ENCODE results near the gene HLA-A. TPM values are rescaled to one million over a fixed set of nuclear protein-coding genes. Genes with fewer than 3 reads are reported as not detected.

The HLA-A gene
- total RNA-seq, 1 donor from 2014 or later = 479 TPM

GRCh38 chr6:29951882-29952281 is 9.6 kb downstream of the HLA-A start:
- DNase-seq (ENCODE audit: low read depth) = no peak
- H3K4me3 ChIP-seq (ENCODE audit: low read depth, low read length) = no peak overlapping the region
- TF ChIP-seq, protein P1, sequence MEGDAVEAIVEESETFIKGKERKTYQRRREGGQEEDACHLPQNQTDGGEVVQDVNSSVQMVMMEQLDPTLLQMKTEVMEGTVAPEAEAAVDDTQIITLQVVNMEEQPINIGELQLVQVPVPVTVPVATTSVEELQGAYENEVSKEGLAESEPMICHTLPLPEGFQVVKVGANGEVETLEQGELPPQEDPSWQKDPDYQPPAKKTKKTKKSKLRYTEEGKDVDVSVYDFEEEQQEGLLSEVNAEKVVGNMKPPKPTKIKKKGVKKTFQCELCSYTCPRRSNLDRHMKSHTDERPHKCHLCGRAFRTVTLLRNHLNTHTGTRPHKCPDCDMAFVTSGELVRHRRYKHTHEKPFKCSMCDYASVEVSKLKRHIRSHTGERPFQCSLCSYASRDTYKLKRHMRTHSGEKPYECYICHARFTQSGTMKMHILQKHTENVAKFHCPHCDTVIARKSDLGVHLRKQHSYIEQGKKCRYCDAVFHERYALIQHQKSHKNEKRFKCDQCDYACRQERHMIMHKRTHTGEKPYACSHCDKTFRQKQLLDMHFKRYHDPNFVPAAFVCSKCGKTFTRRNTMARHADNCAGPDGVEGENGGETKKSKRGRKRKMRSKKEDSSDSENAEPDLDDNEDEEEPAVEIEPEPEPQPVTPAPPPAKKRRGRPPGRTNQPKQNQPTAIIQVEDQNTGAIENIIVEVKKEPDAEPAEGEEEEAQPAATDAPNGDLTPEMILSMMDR (conservative IDR thresholded peaks at IDR 0.05; ENCODE audit: low read depth, low read length) = no peak

- TF ChIP-seq, protein P1 (conservative IDR thresholded peaks at IDR 0.05; ENCODE audit: low read depth, low read length) = no peak
- DNase-seq (ENCODE audit: low read depth) = peak; percentile 92
- H3K4me3 ChIP-seq (ENCODE audit: low read depth, low read length) = no peak overlapping the region
Measured at GRCh38 chr6:29953001-29953441, 10.7 kb downstream of the HLA-A start.

- no peak for DNase-seq (ENCODE audit: low read depth)
- TF ChIP-seq, protein P1 (conservative IDR thresholded peaks at IDR 0.05; ENCODE audit: low read depth, low read length) = no peak
- H3K4me3 ChIP-seq (ENCODE audit: low read depth, low read length) = no peak overlapping the region
Measured at GRCh38 chr6:29953686-29954085, 11.4 kb downstream of the HLA-A start.

GRCh38 chr6:29954272-29954671 is 11.9 kb downstream of the HLA-A start:
- TF ChIP-seq, protein P1 (conservative IDR thresholded peaks at IDR 0.05; ENCODE audit: low read depth, low read length) = no peak
- no peak overlapping the region for H3K4me3 ChIP-seq (ENCODE audit: low read depth, low read length)
- no peak for DNase-seq (ENCODE audit: low read depth)

GRCh38 chr6:29955783-29956182 is 13.5 kb downstream of the HLA-A start:
- H3K4me3 ChIP-seq (ENCODE audit: low read depth, low read length) = no peak overlapping the region
- TF ChIP-seq, protein P1 (conservative IDR thresholded peaks at IDR 0.05; ENCODE audit: low read depth, low read length) = no peak
- DNase-seq (ENCODE audit: low read depth) = no peak

DNA sequence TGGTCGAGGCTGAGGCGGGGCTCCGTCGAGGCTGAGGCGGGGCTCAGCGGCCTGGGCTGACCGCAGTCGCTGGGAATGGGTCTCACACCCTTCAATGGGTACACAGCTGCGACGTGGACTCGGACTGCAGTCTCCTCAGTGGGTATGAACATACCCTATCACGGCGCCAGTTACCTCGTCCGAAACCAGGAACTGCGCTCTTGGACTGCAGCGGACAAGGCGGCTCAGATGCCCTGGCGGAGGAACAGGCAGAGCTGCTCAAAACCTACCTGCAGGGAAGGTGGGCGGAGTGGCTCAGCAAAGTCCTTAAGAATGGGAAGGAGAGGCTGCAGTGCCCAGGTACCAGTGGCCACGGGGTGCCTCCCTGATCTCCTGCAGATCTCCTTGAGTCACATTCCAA is 14.2 kb downstream of the HLA-A start:
- no peak for DNase-seq (ENCODE audit: low read depth)
- no peak overlapping the region for H3K4me3 ChIP-seq (ENCODE audit: low read depth, low read length)
- TF ChIP-seq, protein P1 (conservative IDR thresholded peaks at IDR 0.05; ENCODE audit: low read depth, low read length) = no peak

DNA sequence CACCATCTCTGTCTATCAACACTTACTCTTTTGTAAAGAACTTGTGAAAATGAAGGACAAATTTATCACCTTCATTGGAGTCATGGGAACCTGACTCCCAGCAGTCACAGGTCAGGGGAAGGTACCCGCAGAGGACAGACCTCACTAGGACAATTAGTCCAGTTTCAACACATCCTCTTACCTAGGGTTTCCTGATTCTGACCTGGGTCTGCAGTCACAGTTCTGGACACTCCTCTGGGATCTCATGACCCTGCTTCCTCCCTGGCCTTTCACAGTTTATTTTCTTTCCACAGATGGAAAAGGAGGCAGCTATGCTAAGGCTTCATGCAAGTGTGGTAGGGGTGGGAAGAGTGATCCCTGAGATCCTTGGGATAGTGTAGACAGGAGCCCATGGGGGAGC is 15.7 kb downstream of the HLA-A start:
- TF ChIP-seq, protein P1 (conservative IDR thresholded peaks at IDR 0.05; ENCODE audit: low read depth, low read length) = no peak
- no peak for DNase-seq (ENCODE audit: low read depth)
- H3K4me3 ChIP-seq (ENCODE audit: low read depth, low read length) = no peak overlapping the region

Measured in epithelial cell of proximal tubule (primary cell).